Measurements from ENCODE around the gene AP5S1.

Gene AP5S1

GRCh38 chr20:3876000-3876399 lies 55.7 kb downstream of the AP5S1 start:
- TF ChIP-seq GATA1 (IDR thresholded peaks at IDR 0.05; ENCODE audit: low read depth, low read length): no peak
- TF ChIP-seq POLR2A (IDR thresholded peaks at IDR 0.05; ENCODE audit: low read length): no peak
- no peak for DNase-seq

DNA sequence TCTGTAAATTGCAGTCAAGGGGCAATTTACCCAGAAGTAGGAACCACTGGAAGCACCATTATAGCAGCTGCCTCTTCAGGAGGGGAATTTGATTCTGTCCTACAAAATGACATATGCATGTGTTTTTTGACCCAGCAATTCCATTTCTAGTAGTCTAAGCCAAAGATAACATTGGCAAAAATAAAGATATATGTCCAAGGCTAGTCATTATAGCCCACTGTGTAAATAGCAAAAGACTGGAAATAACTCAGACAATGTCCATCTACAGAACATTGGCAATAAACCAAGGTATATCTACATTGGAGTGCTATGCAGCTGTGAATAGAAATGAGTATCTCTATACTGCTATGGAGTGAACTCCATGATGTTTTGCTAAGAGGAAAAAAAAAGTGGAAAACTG lies 56.3 kb downstream of the AP5S1 start:
- TF ChIP-seq GATA1 (IDR thresholded peaks at IDR 0.05; ENCODE audit: low read depth, low read length): no peak

More for the DNA sequence above, 56.3 kb downstream of the AP5S1 start:
- no peak for DNase-seq

Measured in erythroblast (primary cell).